Nephron progenitor cell (in vitro differentiated cells): ENCODE data around the gene PPM1L.

Experiments
- DNase-seq: peaks from one replicate; pipeline ENCODE4 v3.0.0; 2021
- H3K27ac Mint-ChIP-seq: 2 replicates; pipeline ENCODE4 v1.8.0; 2021; ENCODE audit warnings: mild to moderate bottlenecking, moderate library complexity, mixed read lengths
- H3K27me3 Mint-ChIP-seq: 2 replicates; pipeline ENCODE4 v1.8.0; 2021; ENCODE audit warnings: mild to moderate bottlenecking, low read depth, mixed read lengths; ENCODE audit not compliant: poor library complexity
- H3K36me3 Mint-ChIP-seq: 2 replicates; pipeline ENCODE4 v1.8.0; 2021; ENCODE audit warnings: low read depth, mixed read lengths
- H3K4me1 Mint-ChIP-seq: 2 replicates; pipeline ENCODE4 v1.8.0; 2021; ENCODE audit warnings: mixed read lengths
- H3K4me3 Mint-ChIP-seq: 2 replicates; pipeline ENCODE4 v1.8.0; 2021; ENCODE audit warnings: mild to moderate bottlenecking, moderate library complexity, mixed read lengths
- H3K9me3 Mint-ChIP-seq: 2 replicates; pipeline ENCODE4 v1.8.0; 2021; ENCODE audit warnings: mild to moderate bottlenecking, moderate library complexity, mixed read lengths
- TF ChIP-seq, protein P1 (sequence below): fragments of 200-600 bp; sonication (generic); IDR thresholded peaks from 2 replicates; pipeline ENCODE4 v1.5.0; 2021; ENCODE audit warnings: antibody characterized with exemption

The PPM1L gene

DNA sequence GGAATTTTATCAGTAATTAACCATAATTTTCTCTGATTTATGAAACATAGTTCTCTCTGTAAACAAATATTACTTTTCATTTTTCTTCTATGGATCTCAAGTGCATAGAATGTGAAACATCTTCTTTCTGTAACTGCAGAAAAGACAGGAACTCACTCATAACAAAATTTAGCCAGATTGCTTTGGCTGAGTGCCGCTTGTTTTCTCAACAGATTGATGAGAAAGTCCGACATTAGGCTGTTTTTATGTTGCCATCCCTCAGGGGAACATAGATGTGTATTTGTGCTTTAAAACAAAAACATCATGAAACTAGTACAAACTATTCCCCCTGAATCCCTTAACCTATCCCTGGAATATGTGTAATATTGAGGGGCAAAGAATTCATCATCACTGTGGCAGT, 194.9 kb downstream of the PPM1L start:
- no peak for DNase-seq
- TF ChIP-seq, protein P1, sequence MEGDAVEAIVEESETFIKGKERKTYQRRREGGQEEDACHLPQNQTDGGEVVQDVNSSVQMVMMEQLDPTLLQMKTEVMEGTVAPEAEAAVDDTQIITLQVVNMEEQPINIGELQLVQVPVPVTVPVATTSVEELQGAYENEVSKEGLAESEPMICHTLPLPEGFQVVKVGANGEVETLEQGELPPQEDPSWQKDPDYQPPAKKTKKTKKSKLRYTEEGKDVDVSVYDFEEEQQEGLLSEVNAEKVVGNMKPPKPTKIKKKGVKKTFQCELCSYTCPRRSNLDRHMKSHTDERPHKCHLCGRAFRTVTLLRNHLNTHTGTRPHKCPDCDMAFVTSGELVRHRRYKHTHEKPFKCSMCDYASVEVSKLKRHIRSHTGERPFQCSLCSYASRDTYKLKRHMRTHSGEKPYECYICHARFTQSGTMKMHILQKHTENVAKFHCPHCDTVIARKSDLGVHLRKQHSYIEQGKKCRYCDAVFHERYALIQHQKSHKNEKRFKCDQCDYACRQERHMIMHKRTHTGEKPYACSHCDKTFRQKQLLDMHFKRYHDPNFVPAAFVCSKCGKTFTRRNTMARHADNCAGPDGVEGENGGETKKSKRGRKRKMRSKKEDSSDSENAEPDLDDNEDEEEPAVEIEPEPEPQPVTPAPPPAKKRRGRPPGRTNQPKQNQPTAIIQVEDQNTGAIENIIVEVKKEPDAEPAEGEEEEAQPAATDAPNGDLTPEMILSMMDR = no peak
- no peak overlapping the region for H3K27ac Mint-ChIP-seq
- peaks cover 27% of the 10 kb centered on the region for H3K4me1 Mint-ChIP-seq
- H3K4me3 Mint-ChIP-seq = no peak overlapping the region
- no peaks in the 10 kb centered on the region for H3K27me3 Mint-ChIP-seq
- no peaks in the 10 kb centered on the region for H3K36me3 Mint-ChIP-seq
- H3K9me3 Mint-ChIP-seq = no peaks in the 10 kb centered on the region

DNA sequence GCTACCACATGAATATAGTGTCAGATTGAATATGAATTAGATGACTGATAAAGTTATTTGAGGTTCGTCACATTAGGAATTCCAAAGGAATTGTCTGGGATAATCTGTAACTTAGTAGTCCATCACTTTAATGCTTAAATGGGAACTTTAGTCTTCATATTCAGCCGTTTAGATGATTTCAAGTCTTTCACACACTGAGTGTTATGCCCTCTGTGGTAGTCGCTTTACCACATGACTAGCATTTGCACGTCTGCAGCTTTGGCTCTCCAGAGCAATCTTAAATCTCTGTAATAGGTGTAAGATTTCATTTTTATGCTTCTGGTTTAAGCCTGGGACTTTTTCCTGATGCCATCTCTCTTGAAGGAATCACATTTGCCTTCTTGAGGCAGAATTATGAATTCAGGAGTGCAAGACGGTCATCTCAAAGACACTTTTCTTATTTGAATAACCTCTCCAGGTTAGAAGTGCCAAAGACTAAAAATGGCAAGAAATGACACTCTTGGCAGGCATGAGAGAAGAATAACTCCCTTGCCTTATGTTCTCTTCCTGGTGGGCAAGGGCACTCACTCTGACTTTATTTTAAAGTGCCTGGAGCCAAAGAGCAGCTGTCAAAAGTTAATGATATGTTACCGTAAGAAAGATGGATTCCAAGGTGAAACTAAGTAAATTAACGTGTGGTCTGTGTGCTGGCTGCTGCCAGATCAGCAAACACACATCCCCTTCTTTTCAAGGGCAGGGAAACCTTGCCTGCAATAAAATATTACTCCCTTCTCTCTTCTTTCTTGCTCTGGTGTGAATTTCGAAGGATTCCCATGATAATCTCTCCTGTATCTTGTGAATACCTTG, 195.8 kb downstream of the PPM1L start:
- Mint-ChIP-seq H3K4me3 (no peak overlapping the region), H3K9me3 (peaks cover 3% of the 10 kb centered on the region), H3K27ac (peak overlapping the region; percentile 21)

DNA sequence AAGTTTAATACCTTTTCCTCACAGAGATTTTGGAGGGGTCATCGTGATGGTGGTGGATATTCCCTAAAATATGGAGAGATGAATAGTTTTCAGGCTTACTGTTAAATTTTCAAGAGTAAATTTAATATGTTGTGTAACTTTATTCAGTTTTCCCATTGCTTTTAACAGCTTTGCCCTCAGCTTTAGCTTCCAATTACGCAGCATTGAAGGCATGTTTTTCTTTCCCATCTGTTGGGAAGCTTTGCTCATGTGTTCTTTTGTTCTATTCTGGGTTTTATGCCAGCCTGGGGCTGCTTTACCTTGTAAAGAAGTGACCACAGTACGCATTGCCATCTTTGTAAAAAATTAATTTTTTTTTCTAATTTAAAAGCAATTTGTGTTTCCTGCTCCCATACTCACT, 197.7 kb downstream of the PPM1L start:
- no peaks in the 10 kb centered on the region for H3K36me3 Mint-ChIP-seq
- peaks cover 3% of the 10 kb centered on the region for H3K9me3 Mint-ChIP-seq
- H3K27me3 Mint-ChIP-seq = no peaks in the 10 kb centered on the region
- peaks cover 22% of the 10 kb centered on the region for H3K4me1 Mint-ChIP-seq
- TF ChIP-seq, protein P1 = no peak
- H3K4me3 Mint-ChIP-seq = no peak overlapping the region
- no peak overlapping the region for H3K27ac Mint-ChIP-seq
- DNase-seq = no peak

More for the DNA sequence above, 195.8 kb downstream of the PPM1L start:
- no peaks in the 10 kb centered on the region for H3K36me3 Mint-ChIP-seq
- no peaks in the 10 kb centered on the region for H3K27me3 Mint-ChIP-seq
- H3K4me1 Mint-ChIP-seq = peaks cover 27% of the 10 kb centered on the region
- TF ChIP-seq, protein P1 = no peak
- no peak for DNase-seq

DNA sequence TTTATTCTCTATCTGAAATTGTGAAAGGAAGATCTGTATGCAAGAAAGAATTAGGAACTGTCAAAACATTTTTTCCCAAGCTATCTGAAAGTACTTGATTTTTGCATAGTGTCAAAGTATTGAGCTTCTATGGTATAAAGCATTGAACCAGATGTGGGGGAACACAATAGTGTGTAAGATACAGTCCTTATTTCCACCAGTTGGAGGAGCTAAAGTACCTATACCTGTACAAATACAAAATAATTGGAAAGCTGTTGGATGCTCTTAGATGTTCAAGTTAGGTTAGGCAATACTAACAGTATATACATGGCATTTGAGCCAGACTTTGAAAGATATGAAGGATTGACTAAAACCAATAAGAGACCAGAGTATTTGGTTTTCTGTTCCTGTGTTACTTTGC, 200.8 kb downstream of the PPM1L start:
- peaks cover 3% of the 10 kb centered on the region for H3K9me3 Mint-ChIP-seq

DNA sequence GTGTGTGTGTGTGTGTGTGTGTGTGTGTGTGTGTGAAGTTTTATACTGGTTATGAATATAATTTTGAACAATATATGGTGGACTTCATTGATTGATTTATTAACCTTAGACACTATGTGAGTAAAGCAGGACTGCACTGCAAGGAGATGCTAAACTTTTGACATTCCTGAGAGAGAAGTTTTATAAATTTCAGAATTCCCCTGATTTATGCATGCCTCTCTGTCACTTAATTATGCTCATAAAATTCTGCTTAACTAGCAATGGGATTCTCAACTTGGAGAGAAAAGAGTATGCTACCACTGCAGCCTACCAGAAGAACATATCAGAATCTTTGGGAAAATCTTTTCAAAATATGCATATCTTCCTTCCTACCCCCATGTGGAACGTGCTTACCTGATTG, 204.5 kb downstream of the PPM1L start:
- TF ChIP-seq, protein P1 = no peak
- DNase-seq = no peak
- Mint-ChIP-seq H3K36me3 (peaks cover 4% of the 10 kb centered on the region), H3K4me1 (no peaks in the 10 kb centered on the region), H3K9me3 (peaks cover 3% of the 10 kb centered on the region), H3K27me3 (no peaks in the 10 kb centered on the region), H3K4me3 (no peak overlapping the region), H3K27ac (no peak overlapping the region)

More for the DNA sequence above, 200.8 kb downstream of the PPM1L start:
- no peak for DNase-seq
- no peaks in the 10 kb centered on the region for H3K36me3 Mint-ChIP-seq
- peaks cover 11% of the 10 kb centered on the region for H3K4me1 Mint-ChIP-seq
- no peaks in the 10 kb centered on the region for H3K27me3 Mint-ChIP-seq
- no peak overlapping the region for H3K27ac Mint-ChIP-seq
- no peak overlapping the region for H3K4me3 Mint-ChIP-seq
- TF ChIP-seq, protein P1 = no peak

DNA sequence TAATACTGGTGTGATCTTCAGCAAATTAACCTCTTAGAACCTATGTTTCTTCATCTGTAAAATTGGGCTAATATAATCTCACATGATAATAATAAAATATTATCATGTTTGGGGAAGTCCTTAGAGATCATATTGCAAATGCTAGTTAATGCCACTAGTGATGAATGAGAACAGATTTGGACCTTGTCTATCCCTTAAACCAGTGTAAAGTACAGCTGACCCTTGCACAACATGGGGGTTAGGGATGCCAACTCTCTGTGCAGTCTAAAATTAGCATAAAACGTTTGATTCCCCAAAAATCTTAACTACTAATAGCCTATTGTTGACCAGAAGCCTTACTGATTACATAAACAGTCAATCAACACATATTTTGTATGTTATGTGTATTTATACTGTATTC, 207.9 kb downstream of the PPM1L start:
- H3K36me3 Mint-ChIP-seq = peaks cover 14% of the 10 kb centered on the region
- TF ChIP-seq, protein P1 = no peak
- H3K27me3 Mint-ChIP-seq = no peaks in the 10 kb centered on the region
- no peak overlapping the region for H3K4me3 Mint-ChIP-seq
- H3K4me1 Mint-ChIP-seq = no peaks in the 10 kb centered on the region
- no peak for DNase-seq
- H3K27ac Mint-ChIP-seq = no peak overlapping the region
- H3K9me3 Mint-ChIP-seq = peaks cover 4% of the 10 kb centered on the region
